HG02798 (cell line): Measurements from ENCODE around the gene ZNF682.
"Not testable (repeated sequence)": the region's sequence is repeated elsewhere in the genome, so short reads cannot be mapped to it uniquely, and the experiment has no call there.

ENCODE experiments used
- ATAC-seq: cut with Tn5 transposase; IDR thresholded peaks from one replicate; pipeline ENCODE4 v1.9.1; 2021; ENCODE audit warnings: mild to moderate bottlenecking; ENCODE audit not compliant: unreplicated experiment, poor library complexity

Gene ZNF682

DNA sequence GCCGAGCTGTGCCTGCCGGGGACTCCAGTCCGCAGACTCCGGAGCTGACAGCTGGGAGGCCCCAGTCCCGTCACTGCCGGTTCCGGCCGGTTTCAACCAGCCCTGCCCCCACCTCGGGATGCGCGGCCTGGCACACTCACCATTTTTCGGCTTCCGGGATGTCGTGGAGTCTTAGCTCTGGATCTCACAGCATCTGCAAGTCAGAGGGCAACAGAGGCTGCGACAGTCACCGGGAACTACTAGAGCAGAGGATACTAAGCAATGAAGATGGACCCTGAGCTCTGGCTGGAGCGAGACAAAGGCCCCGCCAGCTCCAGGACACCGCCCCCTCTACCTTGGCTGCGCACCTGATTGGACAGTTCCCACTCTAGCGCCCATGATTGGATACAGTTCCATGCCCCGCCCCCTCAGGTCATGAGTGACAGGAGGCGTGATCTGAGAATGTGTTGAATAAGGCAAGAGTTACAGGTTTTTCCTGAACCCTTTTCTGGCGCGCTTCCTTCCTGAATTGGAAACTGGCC, at the start of gene ZNF682:
TSS of gene ZNF682 (minus strand) at position 303 of the 521 bp plus-strand sequence. CDS start at position 143, 160 bp downstream.
- peak; percentile 99 for ATAC-seq

DNA sequence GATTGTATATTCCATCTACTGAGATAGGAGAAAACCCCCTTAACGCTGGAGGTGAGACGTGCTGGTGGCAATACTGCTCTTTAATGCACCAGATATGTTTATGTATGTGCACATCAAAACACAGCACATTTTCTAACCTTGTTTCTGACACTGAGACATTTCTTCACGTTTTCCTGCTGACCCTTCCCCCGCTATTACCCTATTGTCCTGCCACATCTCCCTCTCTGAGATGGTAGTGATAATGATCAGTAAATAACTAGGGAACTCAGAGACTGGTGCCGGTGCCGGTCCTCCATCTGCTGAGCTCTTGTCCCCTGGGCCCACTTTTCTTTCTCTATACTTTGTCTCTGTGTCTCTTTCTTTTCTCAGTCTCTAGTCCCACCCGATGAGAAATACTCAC, 43.6 kb upstream of the ZNF682 start:
- not testable (repeated sequence) for ATAC-seq

DNA sequence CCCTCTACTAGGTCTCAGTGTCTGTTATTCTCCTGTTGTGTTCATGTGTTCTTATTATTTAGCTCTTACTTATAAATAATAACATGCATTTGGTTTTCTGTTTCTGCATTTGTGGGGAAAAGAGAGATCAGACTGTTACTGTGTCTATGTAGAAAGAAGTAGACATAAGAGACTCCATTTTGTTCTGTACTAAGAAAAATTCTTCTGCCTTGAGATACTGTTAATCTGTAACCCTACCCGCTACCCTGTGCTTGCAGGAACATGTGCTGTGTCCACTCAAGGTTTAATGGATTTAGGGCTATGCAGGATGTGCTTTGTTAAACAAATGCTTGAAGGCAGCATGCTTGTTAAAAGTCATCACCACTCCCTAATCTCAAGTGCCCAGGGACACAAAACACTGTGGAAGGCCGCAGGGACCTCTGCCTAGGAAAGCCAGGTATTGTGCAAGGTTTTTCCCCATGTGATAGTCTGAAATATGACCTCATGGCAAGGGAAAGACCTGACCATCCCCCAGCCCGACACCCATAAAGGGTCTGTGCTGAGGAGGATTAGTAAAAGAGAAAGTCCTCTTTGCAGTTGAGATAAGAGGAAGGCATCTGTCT, 43.0 kb upstream of the ZNF682 start:
- not testable (repeated sequence) for ATAC-seq

DNA sequence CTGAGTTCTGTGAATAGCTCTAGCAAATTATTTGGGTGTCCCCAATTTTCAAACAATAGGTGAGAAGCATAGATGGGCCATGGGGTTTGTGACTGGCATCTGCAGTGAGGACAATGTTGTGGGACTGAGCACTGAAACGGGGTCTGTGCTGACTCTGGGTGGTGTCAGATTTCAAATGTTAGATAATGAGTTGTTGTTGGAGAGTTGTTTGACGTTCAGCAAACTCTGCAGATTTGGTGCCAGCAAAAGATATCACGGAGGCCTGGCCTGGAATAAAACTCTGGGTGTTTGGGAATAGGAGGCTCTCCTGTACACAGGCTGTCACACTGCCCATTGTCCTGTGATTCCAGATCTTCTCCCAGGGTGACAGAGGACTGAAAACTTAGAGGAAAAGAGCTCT, 41.4 kb upstream of the ZNF682 start:
- ATAC-seq = no peak

DNA sequence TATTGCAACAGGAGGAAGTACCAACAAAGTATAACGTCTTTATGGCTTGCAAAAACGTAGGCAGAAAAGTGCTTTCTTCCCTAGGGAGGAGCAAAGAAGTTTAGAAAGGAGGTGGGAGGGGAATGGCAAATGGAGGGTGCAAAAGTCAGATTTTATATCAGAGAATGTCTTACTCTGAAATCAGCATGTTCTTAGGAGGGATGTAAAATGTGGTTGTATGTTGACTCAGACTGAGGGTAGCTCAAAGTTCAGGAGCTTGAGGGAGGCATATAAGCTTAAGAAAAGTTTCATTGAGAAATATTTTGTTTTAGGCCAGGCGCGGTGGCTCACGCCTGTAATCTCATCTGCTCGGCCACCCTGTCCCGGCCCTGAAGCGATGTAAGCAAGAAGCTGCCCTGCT, 40.2 kb upstream of the ZNF682 start:
- ATAC-seq = no peak

DNA sequence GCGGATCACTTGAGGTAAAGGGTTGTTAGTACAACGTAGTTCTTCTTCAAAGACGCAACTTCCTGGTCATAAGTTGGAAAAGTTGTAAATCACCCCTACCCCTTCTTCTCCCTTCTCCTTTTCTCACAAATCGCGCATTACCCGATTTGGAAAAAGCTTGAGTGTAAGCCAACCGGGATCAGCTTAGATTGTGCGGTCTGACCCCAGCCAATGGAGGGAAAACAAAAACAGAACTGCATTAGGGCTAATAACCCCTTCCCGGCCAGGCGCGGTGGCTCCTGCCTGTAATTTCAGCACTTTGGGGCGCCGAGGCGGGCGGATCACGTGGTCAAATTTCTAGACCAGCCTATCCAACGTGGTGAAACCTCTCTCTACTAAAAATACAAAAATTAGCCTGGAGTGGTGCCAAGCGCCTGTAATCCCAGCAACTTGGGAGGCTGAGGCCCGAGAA, 39.3 kb upstream of the ZNF682 start:
- no peak for ATAC-seq

DNA sequence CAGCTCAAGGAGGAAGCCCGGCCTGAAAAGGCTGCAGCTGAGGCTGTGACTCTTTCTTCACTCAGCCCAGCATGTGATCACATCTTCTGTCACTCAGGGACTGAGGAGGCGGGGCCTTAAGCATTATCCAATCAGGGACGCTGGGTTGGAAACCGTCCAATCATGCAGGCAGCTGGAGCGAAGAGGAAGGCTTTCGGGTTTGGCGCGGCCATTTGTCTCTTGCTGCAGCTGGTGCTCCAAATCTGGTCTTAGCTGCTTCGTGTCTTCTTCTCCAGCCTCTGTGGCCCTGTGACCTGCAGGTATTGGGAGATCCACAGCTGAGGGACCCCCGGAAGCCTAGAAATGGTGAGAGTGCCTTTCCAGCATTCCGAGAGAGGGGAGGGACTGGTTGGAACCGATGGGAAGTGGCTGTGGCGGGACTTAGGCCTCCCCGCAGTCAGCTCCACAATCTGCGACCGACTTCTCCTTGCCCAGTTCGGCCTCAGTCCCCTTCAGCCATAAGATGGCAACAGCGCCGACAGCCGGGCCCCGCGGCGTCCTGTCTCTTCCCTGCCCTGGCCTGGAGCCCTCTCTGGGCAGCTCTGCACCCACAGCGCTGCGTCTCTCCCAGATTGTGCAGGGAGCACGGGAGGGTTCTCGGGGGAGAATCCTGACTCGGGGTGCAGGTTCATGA, 38.6 kb upstream of the ZNF682 start, which contains the start of gene ZNF90:
TSS of gene ZNF90 (plus strand) at position 210 of the 673 bp plus-strand sequence. CDS start at position 343, 133 bp downstream.
- ATAC-seq = peak; percentile 96

DNA sequence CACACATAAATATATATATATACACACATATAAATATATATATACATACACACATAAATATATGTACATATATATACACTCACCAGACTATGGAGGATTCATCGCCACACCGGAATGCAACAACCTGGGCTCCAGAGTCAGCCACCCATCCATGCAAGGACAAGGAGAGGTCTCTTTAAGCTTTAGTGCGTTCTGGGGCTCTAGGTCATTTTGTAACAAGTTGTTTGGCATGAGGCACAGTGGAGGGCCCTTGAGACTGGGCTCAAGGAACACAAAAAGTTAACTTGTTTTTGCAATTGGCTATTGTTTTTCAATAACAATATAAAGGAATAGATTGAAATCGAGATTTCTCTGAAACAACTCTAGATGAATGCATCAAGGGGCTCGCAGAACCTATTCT, 33.6 kb upstream of the ZNF682 start:
- no peak for ATAC-seq

DNA sequence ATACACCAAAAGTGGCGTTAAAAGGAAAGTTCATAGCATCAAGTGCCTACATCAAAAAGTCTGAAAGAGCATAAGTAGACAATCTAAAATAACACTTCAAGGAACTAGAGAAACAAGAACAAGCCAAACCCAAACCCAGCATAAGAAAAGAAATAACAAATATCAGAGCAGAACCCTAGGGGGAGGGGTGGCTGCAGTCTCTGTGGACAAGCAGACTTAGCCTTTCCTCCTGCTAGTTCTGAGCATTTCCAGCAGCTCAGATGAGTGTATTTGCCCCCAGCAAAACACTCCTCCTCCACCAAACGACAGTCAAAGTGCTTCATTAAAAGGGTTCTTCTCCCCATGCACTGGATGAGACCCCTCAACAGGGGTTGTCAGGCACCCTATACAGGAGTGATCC, 31.4 kb upstream of the ZNF682 start:
- ATAC-seq = no peak

DNA sequence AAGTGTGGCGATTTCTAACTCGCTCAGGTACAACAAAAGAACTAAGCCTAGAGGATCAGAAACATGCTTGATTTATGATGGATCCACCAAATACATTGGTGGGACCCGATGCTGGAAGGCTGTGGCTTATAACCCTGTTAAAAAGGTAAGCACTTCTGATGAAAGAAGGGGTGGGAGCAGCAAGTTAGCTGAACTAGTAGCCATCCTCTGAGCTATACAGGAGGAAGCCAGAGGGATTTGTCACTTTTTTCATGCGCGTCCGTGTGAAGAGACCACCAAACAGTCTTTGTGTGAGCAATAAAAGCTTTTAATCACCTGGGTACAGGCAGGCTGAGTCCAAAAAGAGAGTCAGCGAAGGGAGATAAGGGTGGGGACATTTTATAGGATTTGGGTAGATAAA, 29.3 kb upstream of the ZNF682 start:
- ATAC-seq = not testable (repeated sequence)

DNA sequence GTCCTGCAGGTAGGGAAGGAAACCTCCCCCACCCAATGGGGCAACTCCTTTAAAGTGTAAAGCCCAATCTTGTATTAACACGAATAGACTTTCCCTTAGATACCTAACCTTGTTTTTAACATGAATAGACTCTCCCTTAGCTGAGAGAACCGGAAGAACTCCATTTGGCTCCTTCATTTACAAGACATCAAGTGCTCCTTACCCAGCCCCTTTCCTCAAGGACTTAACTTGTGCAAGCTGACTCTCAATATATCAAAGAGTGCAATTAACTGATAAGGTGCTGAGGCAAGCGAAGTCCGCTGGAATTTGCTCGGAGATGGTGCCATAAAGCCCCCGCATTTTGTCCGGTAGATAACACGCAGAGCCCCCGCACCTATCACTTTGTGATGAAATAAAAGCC, 28.6 kb upstream of the ZNF682 start:
- ATAC-seq = no peak

DNA sequence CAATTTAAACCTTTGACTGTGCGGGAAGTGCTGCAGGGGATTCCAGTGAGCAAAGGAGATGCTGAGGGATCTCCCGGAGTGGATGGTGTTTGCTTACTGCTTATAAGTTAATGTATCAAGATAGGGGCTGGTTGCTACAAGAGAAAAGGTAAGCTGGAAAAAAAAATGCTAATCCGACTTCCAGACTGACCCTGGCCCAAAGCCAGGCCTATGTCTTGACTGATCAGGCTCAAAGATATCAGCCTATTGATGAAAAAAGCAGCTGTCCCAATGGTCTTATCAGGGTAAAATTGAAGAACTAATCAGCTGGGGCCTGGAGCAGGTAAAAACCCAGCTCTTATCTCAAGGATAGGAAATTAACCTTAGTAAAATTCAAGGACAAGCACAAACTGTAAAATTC, 27.6 kb upstream of the ZNF682 start:
- ATAC-seq = no peak

DNA sequence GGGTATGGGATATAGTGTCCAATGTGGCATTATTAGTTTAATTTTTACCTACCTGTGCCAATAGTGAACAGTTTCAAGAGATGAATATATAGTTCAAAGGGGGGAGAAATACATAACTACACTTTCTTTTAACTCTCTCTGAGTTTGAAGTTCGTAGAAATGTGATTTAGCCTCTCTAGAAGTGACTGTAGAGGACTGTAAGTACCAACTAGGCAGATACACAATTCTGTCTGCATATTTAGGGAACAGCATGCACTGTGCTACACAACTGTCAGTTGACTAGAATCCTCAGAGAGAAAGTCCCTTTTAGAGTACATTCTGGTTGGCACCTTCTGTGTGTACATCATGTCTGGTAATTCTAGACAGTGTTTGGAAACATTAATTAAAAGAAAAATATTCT, 21.0 kb upstream of the ZNF682 start:
- no peak for ATAC-seq

DNA sequence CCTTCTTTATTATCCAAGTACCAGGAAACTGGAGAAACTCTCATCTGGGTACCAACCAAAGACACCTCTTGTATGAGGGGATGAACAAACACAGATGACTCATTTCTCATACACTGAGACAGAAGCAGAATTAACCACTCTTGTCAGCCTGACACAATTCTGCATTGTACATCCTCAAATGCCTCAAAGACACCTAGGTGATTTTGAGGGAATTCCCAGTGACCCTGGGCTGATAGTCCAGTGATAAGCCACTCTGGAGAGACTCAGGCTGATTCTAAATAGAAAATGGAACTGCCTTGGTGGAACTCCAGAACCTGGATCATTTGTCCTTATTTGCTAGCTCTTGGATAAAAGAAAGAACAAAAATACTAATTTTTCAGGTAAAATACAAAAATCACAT, 19.4 kb upstream of the ZNF682 start:
- ATAC-seq = not testable (repeated sequence)

DNA sequence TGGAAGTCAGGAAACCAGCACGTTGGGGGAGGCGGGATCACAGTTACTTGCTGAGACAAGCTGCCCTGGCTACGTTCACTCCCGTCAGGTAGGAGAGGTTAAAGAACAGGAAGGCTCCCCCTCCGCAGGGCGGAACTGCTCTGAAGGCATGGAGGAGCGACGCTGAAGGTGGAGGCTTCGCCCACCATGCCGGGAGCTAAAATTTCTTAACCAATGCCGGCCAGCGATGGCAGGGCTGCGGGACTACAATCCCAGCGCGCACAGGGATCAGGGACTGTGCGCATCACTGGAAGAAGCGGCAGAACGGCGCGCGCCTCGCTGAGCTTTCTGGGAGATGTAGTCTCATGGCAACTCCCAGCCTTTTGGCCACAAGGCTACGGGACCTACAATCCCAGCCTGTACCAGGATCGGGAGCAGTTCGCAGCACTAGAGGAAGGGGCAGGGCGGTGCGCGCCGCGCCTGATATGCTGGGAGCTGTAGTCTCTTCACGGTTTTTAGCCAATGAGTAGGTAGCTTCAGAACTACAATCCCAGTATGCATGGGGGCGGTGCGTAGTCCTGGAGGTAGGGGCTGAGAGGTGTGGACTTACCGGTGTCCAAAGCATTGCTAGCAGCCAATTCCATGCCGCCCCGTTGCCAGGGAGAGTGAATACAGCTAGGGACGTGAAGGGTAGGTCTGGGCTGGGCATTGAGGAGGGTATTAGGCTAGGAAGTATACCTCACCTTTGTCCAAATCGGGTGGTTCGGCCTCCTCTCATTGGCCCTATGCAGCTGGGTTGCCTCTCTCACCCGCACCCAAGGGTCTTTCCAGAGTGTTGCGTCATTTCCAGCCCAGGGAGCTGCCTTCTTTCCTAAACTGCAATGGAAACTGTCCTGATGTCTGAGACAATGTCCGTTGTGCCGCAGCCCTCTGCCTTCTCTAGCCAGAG, 12.8 kb upstream of the ZNF682 start:
- peak; percentile 96 for ATAC-seq

DNA sequence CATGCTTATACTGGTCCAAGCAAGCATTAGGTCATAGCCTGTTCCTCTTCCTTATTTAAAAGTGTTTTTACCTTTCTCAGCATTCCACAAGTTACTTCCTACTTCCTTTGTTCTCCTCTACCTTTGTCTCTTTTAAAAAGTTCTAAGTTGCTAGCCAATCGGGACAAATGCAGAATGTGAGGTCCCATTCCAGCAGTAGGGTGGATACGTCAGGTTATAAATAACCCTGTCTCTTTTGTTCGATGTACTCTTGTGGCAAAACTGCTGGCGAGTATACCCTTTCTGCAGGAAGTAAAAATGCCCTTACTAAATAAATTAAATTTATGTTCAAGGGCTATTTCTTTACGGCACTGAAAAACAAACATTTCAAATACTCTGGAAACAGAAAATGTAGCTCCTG, 6.4 kb upstream of the ZNF682 start:
- not testable (repeated sequence) for ATAC-seq

DNA sequence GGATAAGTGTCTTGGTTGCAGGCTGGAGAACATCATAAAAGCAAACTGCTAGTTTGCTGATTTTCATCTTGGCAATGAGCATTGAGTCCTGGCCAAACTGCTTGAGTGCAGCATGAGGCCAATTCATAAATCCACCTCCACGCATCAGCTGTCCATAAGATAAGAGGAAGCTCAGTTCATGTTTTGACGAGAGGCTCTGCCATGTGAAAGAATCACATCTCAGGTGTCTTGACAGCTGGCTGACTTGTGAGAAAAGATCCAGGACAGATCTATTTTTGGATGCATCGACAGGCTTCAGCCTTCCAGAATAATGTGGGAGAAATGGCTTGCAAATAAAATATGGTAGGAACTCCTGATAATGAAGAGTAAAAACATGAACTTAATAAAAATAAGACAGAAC, 5.4 kb upstream of the ZNF682 start:
- no peak for ATAC-seq

DNA sequence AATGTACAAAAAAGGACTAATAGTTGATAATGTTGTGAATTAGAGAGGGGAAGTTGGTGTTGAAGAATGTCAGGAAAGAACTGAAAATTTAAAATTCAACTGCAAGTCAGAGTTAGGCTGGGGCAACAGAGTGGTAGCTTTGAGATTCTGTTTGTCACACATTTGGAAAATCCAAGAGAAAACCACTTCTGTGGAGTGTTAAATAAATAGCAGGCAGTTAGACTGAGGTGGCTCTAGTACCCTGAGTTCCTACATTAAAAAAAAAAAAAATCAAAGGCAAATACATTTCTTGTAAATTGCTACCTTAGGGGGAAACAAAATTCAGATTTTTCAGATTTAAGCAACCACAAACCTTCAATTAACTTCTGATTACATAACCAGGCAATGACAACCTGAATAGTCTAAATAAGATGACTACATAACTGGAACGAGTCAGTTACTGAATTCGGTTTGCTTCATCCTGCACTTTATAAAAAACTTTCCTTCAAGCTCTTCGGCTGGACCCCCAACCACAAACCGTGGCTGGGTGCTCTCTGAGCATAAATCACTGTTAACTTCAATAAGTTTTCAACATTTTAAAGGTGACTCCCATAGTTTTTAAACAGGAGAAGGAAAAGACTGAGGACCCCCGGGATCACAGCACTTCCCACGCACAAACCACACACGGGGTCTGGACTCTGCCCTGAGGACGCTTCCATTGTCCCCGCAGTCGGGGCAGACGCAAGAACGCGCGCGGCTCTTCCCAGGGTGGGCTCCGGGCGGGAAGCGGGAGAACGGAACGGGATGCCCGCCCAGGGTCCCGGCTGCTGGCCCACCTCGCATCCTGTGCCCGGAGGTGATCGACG, 725 bp downstream of the ZNF682 start:
- ATAC-seq = no peak

DNA sequence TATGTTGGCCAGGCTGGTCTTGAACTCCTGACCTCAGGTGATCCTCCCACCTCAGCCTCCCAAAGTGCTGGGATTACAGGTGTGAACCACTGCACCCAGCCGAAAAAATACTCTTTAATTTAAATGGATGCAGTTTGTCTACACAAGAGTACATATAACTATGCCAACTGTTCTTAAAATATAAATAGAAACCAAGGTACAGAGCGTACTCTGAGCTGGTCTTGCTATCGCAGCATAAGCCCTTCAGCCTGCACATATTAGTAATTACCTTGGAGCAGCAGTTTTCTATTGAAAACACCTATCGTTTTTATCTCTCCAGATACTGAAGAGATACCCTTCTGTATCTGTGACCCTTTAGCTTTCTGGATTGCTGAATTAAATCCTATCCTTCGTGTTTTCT, 3.4 kb downstream of the ZNF682 start:
- ATAC-seq = no peak

DNA sequence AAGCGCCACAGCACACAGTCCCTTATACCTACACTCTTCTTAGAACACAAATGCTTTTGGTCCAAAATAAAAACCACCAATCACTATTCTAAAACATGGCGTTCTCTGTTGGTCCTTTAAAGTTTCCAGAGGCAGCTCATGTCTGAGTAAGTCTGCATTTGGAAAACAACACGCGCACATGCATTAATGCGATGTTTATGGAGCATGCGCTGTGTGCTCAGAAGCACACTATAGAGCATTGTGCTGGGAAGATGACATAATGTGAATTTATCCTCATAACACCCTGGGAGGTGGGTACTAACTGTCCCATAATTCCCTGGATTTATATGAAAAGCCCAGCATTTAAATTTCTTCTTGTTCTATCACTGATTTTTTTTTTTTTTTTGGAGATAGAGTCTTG, 10.7 kb downstream of the ZNF682 start:
- ATAC-seq = no peak
